ENCODE data around the gene UCN2. TPM values are rescaled to one million over a fixed set of nuclear protein-coding genes. Genes with fewer than 3 reads are reported as not detected.

Gene UCN2
- total and polyA plus RNA-seq, 2 of the 8 experiments (the other 6 are each of a cell fraction or from before 2014, with no cell fraction given) = 0.14 TPM; not detected in 1

GRCh38 chr3:48562367-48563095, 1.1 kb downstream of the UCN2 start:
- Histone ChIP-seq H3K27ac (ENCODE audit: low read depth, low read length) (no peak overlapping the region), H3K4me1 (replicated peaks in 1 of 4; ENCODE audit: control insufficient read depth in 3 of 4, insufficient read depth in 4 of 4, low read length in 3 of 4) (peaks cover 4 to 30% (median 18%) of the 10 kb centered on the region in 4 experiments), H3K4me3 (ENCODE audit: extremely low read depth in 1 of 4, insufficient read depth in 2 of 4, low read depth in 3 of 4, low read length in 4 of 4) (no peak overlapping the region), H2BK120ac (replicated peaks; ENCODE audit: low read depth, low read length) (no peak overlapping the region), H3K79me2 (ENCODE audit: control insufficient read depth in 1 of 2, insufficient read depth in 2 of 2, low read length in 2 of 2) (no peaks in the 10 kb centered on the region), H3K4me2 (ENCODE audit: insufficient read depth in 1 of 2, low read depth in 2 of 2, low read length in 2 of 2) (peak overlapping the region in 1 of 2 experiments; percentile 32; a peak in 1 of 4 replicates), H3K9ac (replicated peaks in 1 of 4; ENCODE audit: extremely low read depth in 1 of 4, low read depth in 3 of 4, low read length in 3 of 4) (no peak overlapping the region), H3K18ac (ENCODE audit: extremely low read depth, low read length) (no peak overlapping the region), H2AK5ac (ENCODE audit: low read depth, low read length) (peak overlapping the region; percentile 40; the same call in 1 of the 2 replicates), H2BK20ac (ENCODE audit: low read length) (no peak overlapping the region; the same call in 1 of the 2 replicates), H3K27me3 (replicated peaks in 1 of 4; ENCODE audit: control insufficient read depth in 3 of 4, extremely low read depth in 1 of 4, insufficient read depth in 3 of 4, low read length in 3 of 4) (no peaks in the 10 kb centered on the region), H4K8ac (ENCODE audit: extremely low read depth, insufficient read depth, low read length) (peak overlapping the region; percentile 26; the same call in 1 of the 2 replicates), H4K5ac (ENCODE audit: insufficient read length, low read depth, low read length) (peak overlapping the region; percentile 43), H4K20me1 (replicated peaks in 1 of 2; ENCODE audit: control insufficient read depth in 1 of 2, insufficient read depth in 2 of 2, low read length in 2 of 2) (no peaks in the 10 kb centered on the region), H3K79me1 (ENCODE audit: low read depth, low read length) (no peaks in the 10 kb centered on the region), H3K23me2 (ENCODE audit: low read depth, low read length) (no peaks in the 10 kb centered on the region), H3K14ac (ENCODE audit: insufficient read length) (no peak overlapping the region), H4K91ac (replicated peaks; ENCODE audit: insufficient read length, low read length) (peak overlapping the region; percentile 57), H2BK5ac (ENCODE audit: low read depth, low read length) (peak overlapping the region; percentile 88; the same call in 1 of the 2 replicates), H3K9me3 (ENCODE audit: insufficient read depth in 2 of 2, low read depth in 1 of 2, low read length in 1 of 2) (no peaks in the 10 kb centered on the region), H2BK15ac (ENCODE audit: low read length) (peak overlapping the region; percentile 99), H3K36me3 (ENCODE audit: control insufficient read depth in 2 of 4, insufficient read depth in 4 of 4, low read length in 3 of 4) (no peaks in the 10 kb centered on the region), H3K4ac (replicated peaks; ENCODE audit: insufficient read length, low read depth, low read length) (peak overlapping the region; percentile 66), H2BK12ac (ENCODE audit: low read depth, low read length) (peak overlapping the region; percentile 87; the same call in 1 of the 2 replicates), H3K56ac (replicated peaks; ENCODE audit: insufficient read length, low read depth, low read length) (no peak overlapping the region), H3K23ac (ENCODE audit: insufficient read length) (no peak overlapping the region), H2AFZ (ENCODE audit: low read length) (no peak overlapping the region)
- no peak for DNase-seq (ENCODE audit: low read depth in 1 of 2, low spot score in 2 of 2)
- FAIRE-seq = no peak
- 92% methylated on average over 18 of the region's 20 CpGs; no CpG with 5 or more reads in 1 of the 2 experiments for WGBS, 2 experiments (ENCODE audit: extremely low coverage in 1 of 2, insufficient coverage in 1 of 2, insufficient read length in 1 of 2, insufficient replicate concordance in 2 of 2, low coverage in 1 of 2, low lambda C conversion rate in 2 of 2, missing lambda C conversion rate in 1 of 2)
- CTCF ChIA-PET (ENCODE audit: partially characterized antibody) = interaction anchor here (0.7 to 6.7 kb wide), 9 partner anchors 10 to 177 kb away, joined by 3 to 52 read pairs (median 5); partner anchors contain the start of gene SLC26A6
- POLR2A ChIA-PET (ENCODE audit: partially characterized antibody) = interaction anchor here (0.6 to 1.6 kb wide), 6 partner anchors 36 to 122 kb away, joined by 3 to 6 read pairs (median 3); partner anchors contain the start of genes CCDC51, SLC26A6, TMA7 and UQCRC1
- TF ChIP-seq SIRT6 (IDR thresholded peaks at IDR 0.05; ENCODE audit: low read length) = no peak
- no peak for TF ChIP-seq JUND (IDR thresholded peaks at IDR 0.05; ENCODE audit: low read length)
- TF ChIP-seq, protein P1, sequence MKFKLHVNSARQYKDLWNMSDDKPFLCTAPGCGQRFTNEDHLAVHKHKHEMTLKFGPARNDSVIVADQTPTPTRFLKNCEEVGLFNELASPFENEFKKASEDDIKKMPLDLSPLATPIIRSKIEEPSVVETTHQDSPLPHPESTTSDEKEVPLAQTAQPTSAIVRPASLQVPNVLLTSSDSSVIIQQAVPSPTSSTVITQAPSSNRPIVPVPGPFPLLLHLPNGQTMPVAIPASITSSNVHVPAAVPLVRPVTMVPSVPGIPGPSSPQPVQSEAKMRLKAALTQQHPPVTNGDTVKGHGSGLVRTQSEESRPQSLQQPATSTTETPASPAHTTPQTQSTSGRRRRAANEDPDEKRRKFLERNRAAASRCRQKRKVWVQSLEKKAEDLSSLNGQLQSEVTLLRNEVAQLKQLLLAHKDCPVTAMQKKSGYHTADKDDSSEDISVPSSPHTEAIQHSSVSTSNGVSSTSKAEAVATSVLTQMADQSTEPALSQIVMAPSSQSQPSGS (IDR thresholded peaks at IDR 0.05; ENCODE audit: low read length) = no peak
- no peak for TF ChIP-seq CEBPB (IDR thresholded peaks at IDR 0.05; ENCODE audit: low read depth, low read length)
- no peak for TF ChIP-seq SP4 (IDR thresholded peaks at IDR 0.05; ENCODE audit: low read length)
- no peak for TF ChIP-seq EZH2 (IDR thresholded peaks at IDR 0.05; ENCODE audit: low read depth, low read length, severe bottlenecking)
- no peak for TF ChIP-seq EP300 (IDR thresholded peaks at IDR 0.05; ENCODE audit: borderline replicate concordance in 1 of 2, low read depth in 2 of 2, low read length in 2 of 2)
- TF ChIP-seq SUZ12 (IDR thresholded peaks at IDR 0.05; ENCODE audit: low read length) = no peak

Measured in H1 (cell line).